ENCODE data around the gene FNIP2. TPM values are rescaled to one million over a fixed set of nuclear protein-coding genes. Genes with fewer than 3 reads are reported as not detected.

The FNIP2 gene
- total and polyA plus RNA-seq, 10 of the 15 experiments (the other 5 are each of a cell fraction or from before 2014, with no cell fraction given): 0.03 to 0.38 (median 0.15) TPM

DNA sequence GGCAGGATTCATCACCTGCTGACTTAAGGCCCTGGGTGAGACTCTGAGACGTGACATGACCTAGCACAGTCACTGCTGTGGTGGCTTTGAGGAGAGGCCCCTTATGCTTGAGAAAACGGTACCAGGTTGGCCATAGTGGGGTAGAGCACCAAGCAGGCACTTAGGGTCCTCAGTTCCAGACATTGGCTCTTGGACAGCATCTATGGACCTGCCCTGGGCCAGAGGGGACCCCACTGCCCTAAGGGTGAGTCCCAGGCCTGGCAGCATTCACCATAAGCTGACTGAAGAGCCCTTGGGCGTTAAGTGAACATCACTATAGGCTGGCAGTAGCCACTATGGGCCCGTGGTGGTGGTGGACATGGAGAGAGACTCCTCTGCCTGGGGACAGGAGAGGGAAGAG, 78.7 kb downstream of the FNIP2 start:
- SMC1A ChIA-PET (ENCODE audit: uncharacterized antibody, unreplicated experiment): interaction anchor here (0.6 to 1.2 kb wide), 3 partner anchors 31 to 63 kb away, joined by 3 read pairs; no protein-coding TSS in a partner anchor
- no TSS peak for BruUV-seq (replicated peaks)
- 30% methylated on average over 4 of the region's 4 CpGs for WGBS (ENCODE audit: insufficient coverage, insufficient replicate concordance, low lambda C conversion rate, missing lambda C conversion rate)
- Histone ChIP-seq H3K27me3 (replicated peaks in 1 of 2; ENCODE audit: control insufficient read depth in 2 of 2, insufficient read depth in 2 of 2, low read length in 1 of 2) (no peaks in the 10 kb centered on the region; a peak in 1 of 4 replicates), H3K4me1 (ENCODE audit: control insufficient read depth, insufficient read depth, low read length) (no peaks in the 10 kb centered on the region), H3K36me3 (ENCODE audit: control insufficient read depth in 2 of 2, insufficient read depth in 2 of 2, low read length in 1 of 2) (no peaks in the 10 kb centered on the region), H3K79me2 (ENCODE audit: control insufficient read depth, insufficient read depth, low read length) (no peaks in the 10 kb centered on the region), H3K4me3 (no peak overlapping the region), H3K27ac (ENCODE audit: control insufficient read depth, insufficient read depth) (no peak overlapping the region), H3K9me3 (replicated peaks; ENCODE audit: control insufficient read depth, insufficient read depth, low read length) (no peaks in the 10 kb centered on the region), H4K20me1 (ENCODE audit: control insufficient read depth, insufficient read depth) (no peaks in the 10 kb centered on the region), H3K9ac (ENCODE audit: control insufficient read depth, insufficient read depth, low read length) (no peak overlapping the region), H3K4me2 (ENCODE audit: control insufficient read depth, insufficient read depth) (no peak overlapping the region), H2AFZ (ENCODE audit: control insufficient read depth, low read depth, low read length) (no peak overlapping the region)
- in situ Hi-C loops (cut with MboI): loop anchor here (5.0 to 10.0 kb wide), 2 partner anchors 115 to 583 kb away; no protein-coding TSS in a partner anchor
- CTCF ChIA-PET: interaction anchor here (1.3 to 1.5 kb wide), 2 partner anchors 9 to 73 kb away, joined by 3 to 4 read pairs; no protein-coding TSS in a partner anchor
- no peak for FAIRE-seq
- intact Hi-C loops (cut with micrococcal nuclease; ENCODE audit: unreplicated experiment): no loop called here
- no peak for DNase-seq (ENCODE audit: low read depth, low spot score)
- no peak for ATAC-seq
- RAD21 ChIA-PET (ENCODE audit: unreplicated experiment): interaction anchor here (1.0 kb wide), 1 partner anchor 117 kb away, joined by 4 read pairs; no protein-coding TSS in a partner anchor
- TF ChIP-seq RCOR1 (conservative IDR thresholded peaks at IDR 0.05; ENCODE audit: low read depth, low read length): no peak
- no peak for TF ChIP-seq MTA3 (IDR thresholded peaks at IDR 0.05; ENCODE audit: borderline replicate concordance, low read length)
- TF ChIP-seq TCF3 (IDR thresholded peaks at IDR 0.05; ENCODE audit: borderline replicate concordance, insufficient read depth, low read depth, low read length): no peak
- TF ChIP-seq POLR2A (IDR thresholded peaks at IDR 0.05; ENCODE audit: low read depth, low read length): no peak
- TF ChIP-seq WRNIP1 (IDR thresholded peaks at IDR 0.05; ENCODE audit: borderline replicate concordance, low read depth, low read length): no peak
- no peak for TF ChIP-seq YY1 (IDR thresholded peaks at IDR 0.05; ENCODE audit: low read depth, low read length)
- TF ChIP-seq ZNF24 (IDR thresholded peaks at IDR 0.05): no peak
- no peak for TF ChIP-seq CEBPB (IDR thresholded peaks at IDR 0.05; ENCODE audit: borderline replicate concordance in 1 of 2, low read depth in 2 of 2, low read length in 2 of 2)
- TF ChIP-seq ZNF217 (IDR thresholded peaks at IDR 0.05): no peak
- no peak for TF ChIP-seq MYC (IDR thresholded peaks at IDR 0.05; ENCODE audit: insufficient read depth, insufficient read length, insufficient replicate concordance, low read length, severe bottlenecking)
- no peak for TF ChIP-seq POU2F2 (IDR thresholded peaks at IDR 0.05; ENCODE audit: borderline replicate concordance, low read depth, low read length)
- TF ChIP-seq CREB1 (IDR thresholded peaks at IDR 0.05; ENCODE audit: low read depth): no peak
- no peak for TF ChIP-seq ESRRA (IDR thresholded peaks at IDR 0.05; ENCODE audit: low read length)
- TF ChIP-seq TAF1 (IDR thresholded peaks at IDR 0.05; ENCODE audit: borderline replicate concordance, low read depth, low read length): no peak
- no peak for TF ChIP-seq HSF1 (IDR thresholded peaks at IDR 0.05; ENCODE audit: low read depth, low read length)
- POLR2A ChIA-PET: no interaction called here

All from GM12878 (cell line).